ENCODE data around the gene UBE2D2. TPM values are rescaled to one million over a fixed set of nuclear protein-coding genes. Genes with fewer than 3 reads are reported as not detected.
"Not testable (repeated sequence)": the region's sequence is repeated elsewhere in the genome, so short reads cannot be mapped to it uniquely, and the experiment has no call there.

Gene UBE2D2
- polyA plus RNA-seq, 1 donor from 2014 or later = 118 TPM

DNA sequence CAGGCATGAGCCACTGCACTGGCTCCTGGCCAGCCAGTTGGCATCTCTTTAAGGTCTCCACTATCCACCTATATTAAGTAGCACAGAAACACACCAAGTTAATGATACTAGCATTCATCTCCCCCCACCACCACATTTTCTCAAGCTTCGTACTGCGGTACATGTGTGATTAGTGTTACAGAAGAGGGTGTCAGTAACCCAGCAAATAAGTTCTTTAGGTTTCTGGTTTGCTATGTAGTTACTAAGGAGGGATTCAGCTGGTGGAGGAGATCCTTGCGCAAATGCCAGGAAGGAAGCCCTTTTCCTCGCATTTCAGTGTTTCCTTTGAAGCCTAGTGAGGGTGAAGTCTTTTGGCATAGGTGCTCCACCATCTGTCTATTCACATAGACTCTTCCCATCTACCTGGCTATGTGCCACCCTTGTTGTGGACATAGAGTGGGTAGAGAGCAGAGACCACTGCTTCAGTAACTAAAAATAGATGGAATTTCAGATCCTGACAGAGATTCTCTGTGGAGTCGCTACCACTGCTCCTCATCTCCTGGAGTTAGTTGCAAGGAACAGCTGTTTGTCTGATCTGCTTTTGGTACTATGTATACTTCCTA, 16.7 kb downstream of the UBE2D2 start:
- no peaks in the 10 kb centered on the region for H3K9me3 ChIP-seq (ENCODE audit: low read length)
- H4K20me1 ChIP-seq (ENCODE audit: insufficient read depth) = peaks cover 6% of the 10 kb centered on the region
- TF ChIP-seq SMC3 (conservative IDR thresholded peaks at IDR 0.05; ENCODE audit: poor library complexity) (no peak), RAD21 (conservative IDR thresholded peaks at IDR 0.05) (no peak), POLR2AphosphoS5 (IDR thresholded peaks at IDR 0.05) (no peak), MXI1 (conservative IDR thresholded peaks at IDR 0.05; ENCODE audit: poor library complexity, severe bottlenecking) (no peak), TAF1 (IDR thresholded peaks at IDR 0.05; ENCODE audit: low read depth) (no peak)
- TF ChIP-seq, protein P1, sequence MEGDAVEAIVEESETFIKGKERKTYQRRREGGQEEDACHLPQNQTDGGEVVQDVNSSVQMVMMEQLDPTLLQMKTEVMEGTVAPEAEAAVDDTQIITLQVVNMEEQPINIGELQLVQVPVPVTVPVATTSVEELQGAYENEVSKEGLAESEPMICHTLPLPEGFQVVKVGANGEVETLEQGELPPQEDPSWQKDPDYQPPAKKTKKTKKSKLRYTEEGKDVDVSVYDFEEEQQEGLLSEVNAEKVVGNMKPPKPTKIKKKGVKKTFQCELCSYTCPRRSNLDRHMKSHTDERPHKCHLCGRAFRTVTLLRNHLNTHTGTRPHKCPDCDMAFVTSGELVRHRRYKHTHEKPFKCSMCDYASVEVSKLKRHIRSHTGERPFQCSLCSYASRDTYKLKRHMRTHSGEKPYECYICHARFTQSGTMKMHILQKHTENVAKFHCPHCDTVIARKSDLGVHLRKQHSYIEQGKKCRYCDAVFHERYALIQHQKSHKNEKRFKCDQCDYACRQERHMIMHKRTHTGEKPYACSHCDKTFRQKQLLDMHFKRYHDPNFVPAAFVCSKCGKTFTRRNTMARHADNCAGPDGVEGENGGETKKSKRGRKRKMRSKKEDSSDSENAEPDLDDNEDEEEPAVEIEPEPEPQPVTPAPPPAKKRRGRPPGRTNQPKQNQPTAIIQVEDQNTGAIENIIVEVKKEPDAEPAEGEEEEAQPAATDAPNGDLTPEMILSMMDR (IDR thresholded peaks at IDR 0.05; ENCODE audit: poor library complexity, severe bottlenecking) = no peak
- TF ChIP-seq, protein P2, sequence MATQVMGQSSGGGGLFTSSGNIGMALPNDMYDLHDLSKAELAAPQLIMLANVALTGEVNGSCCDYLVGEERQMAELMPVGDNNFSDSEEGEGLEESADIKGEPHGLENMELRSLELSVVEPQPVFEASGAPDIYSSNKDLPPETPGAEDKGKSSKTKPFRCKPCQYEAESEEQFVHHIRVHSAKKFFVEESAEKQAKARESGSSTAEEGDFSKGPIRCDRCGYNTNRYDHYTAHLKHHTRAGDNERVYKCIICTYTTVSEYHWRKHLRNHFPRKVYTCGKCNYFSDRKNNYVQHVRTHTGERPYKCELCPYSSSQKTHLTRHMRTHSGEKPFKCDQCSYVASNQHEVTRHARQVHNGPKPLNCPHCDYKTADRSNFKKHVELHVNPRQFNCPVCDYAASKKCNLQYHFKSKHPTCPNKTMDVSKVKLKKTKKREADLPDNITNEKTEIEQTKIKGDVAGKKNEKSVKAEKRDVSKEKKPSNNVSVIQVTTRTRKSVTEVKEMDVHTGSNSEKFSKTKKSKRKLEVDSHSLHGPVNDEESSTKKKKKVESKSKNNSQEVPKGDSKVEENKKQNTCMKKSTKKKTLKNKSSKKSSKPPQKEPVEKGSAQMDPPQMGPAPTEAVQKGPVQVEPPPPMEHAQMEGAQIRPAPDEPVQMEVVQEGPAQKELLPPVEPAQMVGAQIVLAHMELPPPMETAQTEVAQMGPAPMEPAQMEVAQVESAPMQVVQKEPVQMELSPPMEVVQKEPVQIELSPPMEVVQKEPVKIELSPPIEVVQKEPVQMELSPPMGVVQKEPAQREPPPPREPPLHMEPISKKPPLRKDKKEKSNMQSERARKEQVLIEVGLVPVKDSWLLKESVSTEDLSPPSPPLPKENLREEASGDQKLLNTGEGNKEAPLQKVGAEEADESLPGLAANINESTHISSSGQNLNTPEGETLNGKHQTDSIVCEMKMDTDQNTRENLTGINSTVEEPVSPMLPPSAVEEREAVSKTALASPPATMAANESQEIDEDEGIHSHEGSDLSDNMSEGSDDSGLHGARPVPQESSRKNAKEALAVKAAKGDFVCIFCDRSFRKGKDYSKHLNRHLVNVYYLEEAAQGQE (IDR thresholded peaks at IDR 0.05; ENCODE audit: borderline replicate concordance) = no peak
- H2AFZ ChIP-seq (ENCODE audit: low read depth, low read length) = no peak overlapping the region
- no peak overlapping the region for H3K27ac ChIP-seq (ENCODE audit: low read length)
- H3K36me3 ChIP-seq (ENCODE audit: insufficient read depth, low read length) = no peaks in the 10 kb centered on the region
- no peaks in the 10 kb centered on the region for H3F3A ChIP-seq (ENCODE audit: insufficient read depth, low read length, poor library complexity, severe bottlenecking)
- no peak overlapping the region for H3K9ac ChIP-seq (ENCODE audit: low read length)
- no peak overlapping the region for H3K4me3 ChIP-seq (ENCODE audit: low read length)
- no peak overlapping the region for H3K4me2 ChIP-seq (ENCODE audit: low read length)
- H3K27me3 ChIP-seq (ENCODE audit: insufficient read depth, low read depth, low read length) = no peaks in the 10 kb centered on the region
- no peaks in the 10 kb centered on the region for H3K9me2 ChIP-seq (ENCODE audit: insufficient read depth, low read length)
- H3K79me2 ChIP-seq (replicated peaks; ENCODE audit: insufficient read depth, low read length) = peaks cover 85% of the 10 kb centered on the region

DNA sequence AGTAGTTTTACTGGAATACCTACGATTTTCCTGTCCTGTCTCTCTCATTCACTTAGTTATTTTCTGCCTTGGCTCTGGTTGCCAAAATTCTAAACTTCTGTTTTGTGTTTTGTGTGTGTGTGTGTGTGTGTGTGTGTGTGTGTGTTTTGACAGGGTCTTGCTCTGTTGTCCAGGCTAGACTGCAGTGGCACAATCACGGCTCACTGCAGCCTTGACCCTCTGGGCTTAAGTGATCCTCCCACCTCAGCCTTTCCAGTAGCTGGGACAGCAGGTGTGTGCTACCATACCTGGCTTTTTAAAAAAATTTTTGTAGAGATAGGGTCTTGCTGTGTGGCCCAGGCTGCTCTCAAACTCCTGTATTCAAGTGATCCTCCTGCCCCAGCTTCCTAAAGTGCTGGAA, 17.2 kb downstream of the UBE2D2 start:
- TF ChIP-seq RAD21 (conservative IDR thresholded peaks at IDR 0.05) = no peak
- TF ChIP-seq, protein P1 (IDR thresholded peaks at IDR 0.05; ENCODE audit: poor library complexity, severe bottlenecking) = no peak
- TF ChIP-seq POLR2AphosphoS5 (IDR thresholded peaks at IDR 0.05) = no peak
- TF ChIP-seq SMC3 (conservative IDR thresholded peaks at IDR 0.05; ENCODE audit: poor library complexity) = no peak
- TF ChIP-seq, protein P2 (IDR thresholded peaks at IDR 0.05; ENCODE audit: borderline replicate concordance) = no peak
- TF ChIP-seq TAF1 (IDR thresholded peaks at IDR 0.05; ENCODE audit: low read depth) = no peak
- TF ChIP-seq MXI1 (conservative IDR thresholded peaks at IDR 0.05; ENCODE audit: poor library complexity, severe bottlenecking) = no peak
- TF ChIP-seq EP300 (conservative IDR thresholded peaks at IDR 0.05; ENCODE audit: poor library complexity, severe bottlenecking) = no peak
- TF ChIP-seq EZH2 (IDR thresholded peaks at IDR 0.05; ENCODE audit: borderline replicate concordance, insufficient read depth, low read length, poor library complexity, severe bottlenecking) = no peak
- H3K9me3 ChIP-seq (ENCODE audit: low read length) = no peaks in the 10 kb centered on the region
- H3K9me2 ChIP-seq (ENCODE audit: insufficient read depth, low read length) = no peaks in the 10 kb centered on the region
- H2AFZ ChIP-seq (ENCODE audit: low read depth, low read length) = no peak overlapping the region
- no peak overlapping the region for H3K27ac ChIP-seq (ENCODE audit: low read length)
- H3K79me2 ChIP-seq (replicated peaks; ENCODE audit: insufficient read depth, low read length) = peaks cover 87% of the 10 kb centered on the region
- H3F3A ChIP-seq (ENCODE audit: insufficient read depth, low read length, poor library complexity, severe bottlenecking) = no peaks in the 10 kb centered on the region
- peaks cover 6% of the 10 kb centered on the region for H4K20me1 ChIP-seq (ENCODE audit: insufficient read depth)
- H3K4me3 ChIP-seq (ENCODE audit: low read length) = no peak overlapping the region
- no peak overlapping the region for H3K4me2 ChIP-seq (ENCODE audit: low read length)
- H3K27me3 ChIP-seq (ENCODE audit: insufficient read depth, low read depth, low read length) = no peaks in the 10 kb centered on the region
- no peaks in the 10 kb centered on the region for H3K36me3 ChIP-seq (ENCODE audit: insufficient read depth, low read length)
- H3K9ac ChIP-seq (ENCODE audit: low read length) = no peak overlapping the region

DNA sequence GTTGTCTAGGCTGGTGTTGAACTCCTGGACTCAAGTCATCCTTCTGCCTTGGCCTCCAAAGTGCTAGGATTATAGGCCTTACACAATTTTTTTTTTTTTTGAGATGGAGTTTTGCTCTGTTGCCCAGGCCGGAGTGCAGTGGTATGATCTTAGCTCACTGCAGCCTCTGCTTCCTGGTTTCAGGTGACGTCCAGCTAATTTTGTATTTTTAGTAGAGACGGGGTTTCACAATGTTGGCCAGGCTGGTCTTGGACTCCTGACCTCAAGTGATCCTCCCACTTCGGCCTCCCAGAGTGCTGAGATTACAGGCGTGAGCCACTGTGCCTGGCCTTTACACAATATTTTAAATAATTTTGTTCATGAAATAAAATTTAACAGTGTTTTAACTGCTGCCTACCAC, 21.0 kb downstream of the UBE2D2 start:
- H3K27me3 ChIP-seq (ENCODE audit: insufficient read depth, low read depth, low read length); H3F3A ChIP-seq (ENCODE audit: insufficient read depth, low read length, poor library complexity, severe bottlenecking); H3K4me3 ChIP-seq (ENCODE audit: low read length); H4K20me1 ChIP-seq (ENCODE audit: insufficient read depth); H3K9me3 ChIP-seq (ENCODE audit: low read length); H3K27ac ChIP-seq (ENCODE audit: low read length); H3K9ac ChIP-seq (ENCODE audit: low read length); H3K36me3 ChIP-seq (ENCODE audit: insufficient read depth, low read length); H2AFZ ChIP-seq (ENCODE audit: low read depth, low read length); H3K4me2 ChIP-seq (ENCODE audit: low read length); H3K9me2 ChIP-seq (ENCODE audit: insufficient read depth, low read length): not testable (repeated sequence)
- peaks cover 72% of the 10 kb centered on the region for H3K79me2 ChIP-seq (replicated peaks; ENCODE audit: insufficient read depth, low read length)
